Smooth muscle cell of bladder (primary cell): ENCODE data around the gene APBB2. TPM values are rescaled to one million over a fixed set of nuclear protein-coding genes. Genes with fewer than 3 reads are reported as not detected.

Experiments used
- total RNA-seq: library from RNA; depleted of rRNA; stranded (reverse); fragments of >200 nt; gene quantifications from 2 replicates; pipeline ENCODE4 v1.2.3, GENCODE V29; 2014

Gene APBB2
- 30.0 and 36.2 TPM in 2 replicates for total RNA-seq

GRCh38 chr4:41214136-41214824, at the start of gene APBB2:
Gene APBB2 (minus strand): TSS chr4:41214542. CDS start chr4:41033254, 181,288 bp downstream.

GRCh38 chr4:41256740-41257256, 42.5 kb upstream of the APBB2 start, which contains the start of gene UCHL1:
Gene UCHL1 (plus strand): TSS chr4:41256928. CDS start chr4:41256977, 49 bp downstream.

Other genes with a start within 250 kb of the APBB2 start
- 500 and 612 TPM in 2 replicates for gene UCHL1, start 42.4 kb upstream of the APBB2 start, total RNA-seq